ENCODE measurements around the gene ARMC7.

Gene ARMC7

DNA sequence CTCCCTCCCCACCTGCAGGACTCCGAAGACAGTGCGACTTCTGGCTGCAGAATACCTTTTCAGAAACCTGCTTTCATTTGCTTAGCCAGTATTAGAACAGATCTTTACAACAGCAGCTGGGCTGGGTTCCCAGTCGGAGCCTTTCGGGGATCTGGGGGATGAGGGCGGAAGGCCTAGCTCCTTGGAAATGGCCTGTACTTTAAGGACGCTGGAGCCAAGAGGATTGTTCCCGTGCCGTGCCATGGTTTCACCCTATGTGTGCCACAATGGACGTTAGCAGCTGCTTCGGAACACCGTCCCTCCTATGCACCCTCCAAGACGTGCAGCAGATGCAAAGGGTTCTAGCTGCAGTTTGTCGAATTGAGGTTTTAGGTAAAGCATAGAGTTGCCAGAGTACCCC is 46.6 kb upstream of the ARMC7 start:
- H4K8ac ChIP-seq (ENCODE audit: low read depth, low read length) = no peak overlapping the region

DNA sequence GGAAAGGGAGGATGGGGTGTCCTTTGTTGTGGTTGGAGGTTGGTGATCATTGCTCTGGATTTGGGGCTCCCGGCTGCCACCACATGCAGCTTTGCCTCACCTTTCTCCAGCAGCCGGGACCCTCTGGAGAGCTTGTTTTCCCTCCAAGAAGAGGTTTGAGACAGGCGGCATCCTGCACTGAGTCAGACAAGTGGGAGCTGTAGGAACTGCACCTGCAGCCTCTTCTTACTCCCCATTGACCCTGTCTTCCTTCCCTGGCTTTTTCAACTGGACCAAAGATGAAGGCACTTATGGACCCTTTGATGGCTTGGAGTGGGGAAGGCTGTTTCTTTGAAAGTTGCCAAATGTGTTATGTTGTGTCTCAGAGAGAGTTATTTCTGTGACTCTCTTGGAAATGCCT is 46.1 kb upstream of the ARMC7 start:
- no peak for DNase-seq
- H3K23ac ChIP-seq (ENCODE audit: low read length) = no peak overlapping the region
- H2AK5ac ChIP-seq (ENCODE audit: low read length) = no peak overlapping the region
- H2BK120ac ChIP-seq (ENCODE audit: insufficient read depth, low read length, poor library complexity) = no peak overlapping the region
- H4K8ac ChIP-seq (ENCODE audit: low read depth, low read length) = no peak overlapping the region
- H3K9ac ChIP-seq (ENCODE audit: low read length) = no peak overlapping the region
- no peaks in the 10 kb centered on the region for H3K27me3 ChIP-seq (ENCODE audit: insufficient read depth, low read length)
- no peak overlapping the region for H3K4me3 ChIP-seq (ENCODE audit: low read depth, low read length)
- H3K27ac ChIP-seq (ENCODE audit: low read depth, low read length) = no peak overlapping the region
- no peaks in the 10 kb centered on the region for H3K79me2 ChIP-seq (ENCODE audit: control insufficient read depth, insufficient read depth, low read length, poor library complexity)
- no peaks in the 10 kb centered on the region for H3K79me1 ChIP-seq (ENCODE audit: low read length)
- no peak overlapping the region for H3K4me2 ChIP-seq (ENCODE audit: low read length)
- no CpG with 5 or more reads among the region's 3 CpGs for WGBS (ENCODE audit: extremely low coverage, insufficient coverage, insufficient read length)
- H3K18ac ChIP-seq (ENCODE audit: low read length) = no peak overlapping the region
- no peak overlapping the region for H3K4ac ChIP-seq (ENCODE audit: low read depth, low read length)
- no peak overlapping the region for H2AFZ ChIP-seq (ENCODE audit: insufficient read depth, low read length, poor library complexity)
- H3K4me1 ChIP-seq (ENCODE audit: control insufficient read depth in 1 of 2, insufficient read depth in 2 of 2, low read length in 2 of 2) = no peaks in the 10 kb centered on the region
- no peak overlapping the region for H4K12ac ChIP-seq (ENCODE audit: low read depth, low read length)
- no peaks in the 10 kb centered on the region for H3K9me3 ChIP-seq (ENCODE audit: insufficient read depth, low read depth, low read length)
- H4K91ac ChIP-seq (ENCODE audit: low read depth, low read length) = no peak overlapping the region
- no peak overlapping the region for H2BK5ac ChIP-seq (ENCODE audit: low read depth, low read length, poor library complexity)
- no peak overlapping the region for H3K14ac ChIP-seq (ENCODE audit: low read length)
- H3K36me3 ChIP-seq (ENCODE audit: control insufficient read depth in 1 of 2, insufficient read depth in 2 of 2, low read length in 2 of 2) = peaks cover 46 to 57% of the 10 kb centered on the region in 2 experiments
- H2BK12ac ChIP-seq (ENCODE audit: low read length) = no peak overlapping the region

More for the DNA sequence above, 46.6 kb upstream of the ARMC7 start:
- Histone ChIP-seq H3K9me3 (ENCODE audit: insufficient read depth, low read depth, low read length) (no peaks in the 10 kb centered on the region), H2BK12ac (ENCODE audit: low read length) (no peak overlapping the region), H3K27me3 (ENCODE audit: insufficient read depth, low read length) (no peaks in the 10 kb centered on the region), H3K4me2 (ENCODE audit: low read length) (no peak overlapping the region), H2BK5ac (ENCODE audit: low read depth, low read length, poor library complexity) (no peak overlapping the region), H2AK5ac (ENCODE audit: low read length) (no peak overlapping the region), H3K4me1 (ENCODE audit: control insufficient read depth in 1 of 2, insufficient read depth in 2 of 2, low read length in 2 of 2) (no peaks in the 10 kb centered on the region), H4K12ac (ENCODE audit: low read depth, low read length) (no peak overlapping the region), H2AFZ (ENCODE audit: insufficient read depth, low read length, poor library complexity) (no peak overlapping the region), H4K91ac (ENCODE audit: low read depth, low read length) (no peak overlapping the region), H2BK120ac (ENCODE audit: insufficient read depth, low read length, poor library complexity) (no peak overlapping the region), H3K14ac (ENCODE audit: low read length) (no peak overlapping the region), H3K79me1 (ENCODE audit: low read length) (no peaks in the 10 kb centered on the region), H3K27ac (ENCODE audit: low read depth, low read length) (no peak overlapping the region), H3K4me3 (ENCODE audit: low read depth, low read length) (no peak overlapping the region), H3K36me3 (ENCODE audit: control insufficient read depth in 1 of 2, insufficient read depth in 2 of 2, low read length in 2 of 2) (peaks cover 46 to 57% of the 10 kb centered on the region in 2 experiments), H3K79me2 (ENCODE audit: control insufficient read depth, insufficient read depth, low read length, poor library complexity) (no peaks in the 10 kb centered on the region), H3K4ac (ENCODE audit: low read depth, low read length) (no peak overlapping the region), H3K23ac (ENCODE audit: low read length) (no peak overlapping the region), H3K18ac (ENCODE audit: low read length) (no peak overlapping the region), H3K9ac (ENCODE audit: low read length) (no peak overlapping the region)
- DNase-seq = no peak
- no CpG with 5 or more reads among the region's 13 CpGs for WGBS (ENCODE audit: extremely low coverage, insufficient coverage, insufficient read length)

DNA sequence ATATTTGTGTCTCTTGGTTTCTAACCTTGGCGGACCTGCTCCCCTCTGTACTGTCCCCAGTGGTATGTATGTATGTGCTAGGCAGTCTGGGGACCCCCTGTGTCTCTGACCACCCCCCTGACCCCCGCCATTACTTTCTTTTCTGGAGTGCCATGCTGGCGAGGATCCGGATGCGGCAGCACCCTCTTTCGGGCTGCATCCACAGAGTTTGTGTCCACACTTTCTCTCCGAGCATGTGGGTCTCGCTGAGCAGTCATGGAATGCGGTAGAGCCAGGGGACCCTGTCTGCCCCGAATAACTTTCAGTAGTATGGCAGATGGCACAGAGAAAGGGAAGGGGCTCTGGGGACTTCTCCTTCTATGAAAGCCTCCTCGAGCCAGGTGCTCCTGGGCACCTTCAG is 45.7 kb upstream of the ARMC7 start:
- Histone ChIP-seq H3K36me3 (ENCODE audit: control insufficient read depth in 1 of 2, insufficient read depth in 2 of 2, low read length in 2 of 2) (peaks cover 46 to 57% of the 10 kb centered on the region in 2 experiments), H3K4me2 (ENCODE audit: low read length) (no peak overlapping the region), H2BK5ac (ENCODE audit: low read depth, low read length, poor library complexity) (no peak overlapping the region), H3K4ac (ENCODE audit: low read depth, low read length) (no peak overlapping the region), H2BK12ac (ENCODE audit: low read length) (no peak overlapping the region), H3K27me3 (ENCODE audit: insufficient read depth, low read length) (no peaks in the 10 kb centered on the region), H3K79me1 (ENCODE audit: low read length) (no peaks in the 10 kb centered on the region), H3K14ac (ENCODE audit: low read length) (no peak overlapping the region), H3K79me2 (ENCODE audit: control insufficient read depth, insufficient read depth, low read length, poor library complexity) (no peaks in the 10 kb centered on the region), H3K4me1 (ENCODE audit: control insufficient read depth in 1 of 2, insufficient read depth in 2 of 2, low read length in 2 of 2) (no peaks in the 10 kb centered on the region), H3K4me3 (ENCODE audit: low read depth, low read length) (no peak overlapping the region), H3K27ac (ENCODE audit: low read depth, low read length) (no peak overlapping the region), H2BK120ac (ENCODE audit: insufficient read depth, low read length, poor library complexity) (no peak overlapping the region), H2AFZ (ENCODE audit: insufficient read depth, low read length, poor library complexity) (no peak overlapping the region), H3K9ac (ENCODE audit: low read length) (no peak overlapping the region), H2AK5ac (ENCODE audit: low read length) (no peak overlapping the region), H3K9me3 (ENCODE audit: insufficient read depth, low read depth, low read length) (no peaks in the 10 kb centered on the region), H4K8ac (ENCODE audit: low read depth, low read length) (no peak overlapping the region), H4K12ac (ENCODE audit: low read depth, low read length) (no peak overlapping the region), H4K91ac (ENCODE audit: low read depth, low read length) (no peak overlapping the region), H3K18ac (ENCODE audit: low read length) (no peak overlapping the region), H3K23ac (ENCODE audit: low read length) (no peak overlapping the region)
- DNase-seq = no peak
- no CpG with 5 or more reads among the region's 11 CpGs for WGBS (ENCODE audit: extremely low coverage, insufficient coverage, insufficient read length)

DNA sequence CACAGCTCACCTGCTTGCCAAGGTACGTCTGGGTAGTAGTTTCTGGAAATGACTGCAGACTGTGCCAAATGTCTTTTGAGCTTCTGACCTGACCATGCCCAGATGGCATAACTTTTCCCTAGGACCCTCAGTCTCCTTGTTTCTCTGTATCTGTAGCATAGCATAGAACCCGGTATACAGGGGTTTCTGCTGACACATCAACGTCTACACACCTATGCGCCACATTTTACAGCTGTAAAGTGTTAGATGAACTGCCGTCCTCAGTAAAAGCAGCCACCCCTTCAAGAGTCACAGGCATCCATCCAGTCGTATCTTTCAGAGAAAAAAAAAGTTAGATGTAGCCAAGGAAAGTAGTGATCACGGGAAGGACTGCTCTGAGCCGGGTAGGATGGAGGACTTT is 45.3 kb upstream of the ARMC7 start:
- no peak overlapping the region for H4K91ac ChIP-seq (ENCODE audit: low read depth, low read length)
- no peaks in the 10 kb centered on the region for H3K4me1 ChIP-seq (ENCODE audit: control insufficient read depth in 1 of 2, insufficient read depth in 2 of 2, low read length in 2 of 2)
- no peak for DNase-seq
- H2BK120ac ChIP-seq (ENCODE audit: insufficient read depth, low read length, poor library complexity) = no peak overlapping the region
- no peaks in the 10 kb centered on the region for H3K79me2 ChIP-seq (ENCODE audit: control insufficient read depth, insufficient read depth, low read length, poor library complexity)
- H2AFZ ChIP-seq (ENCODE audit: insufficient read depth, low read length, poor library complexity) = no peak overlapping the region
- H3K18ac ChIP-seq (ENCODE audit: low read length) = no peak overlapping the region
- H3K27me3 ChIP-seq (ENCODE audit: insufficient read depth, low read length) = no peaks in the 10 kb centered on the region
- H3K9me3 ChIP-seq (ENCODE audit: insufficient read depth, low read depth, low read length) = no peaks in the 10 kb centered on the region
- no peak overlapping the region for H3K23ac ChIP-seq (ENCODE audit: low read length)
- peaks cover 44 to 54% of the 10 kb centered on the region in 2 experiments for H3K36me3 ChIP-seq (ENCODE audit: control insufficient read depth in 1 of 2, insufficient read depth in 2 of 2, low read length in 2 of 2)
- H2BK12ac ChIP-seq (ENCODE audit: low read length) = no peak overlapping the region
- H3K4me2 ChIP-seq (ENCODE audit: low read length) = no peak overlapping the region
- no peak overlapping the region for H2AK5ac ChIP-seq (ENCODE audit: low read length)
- H3K27ac ChIP-seq (ENCODE audit: low read depth, low read length) = no peak overlapping the region
- no peaks in the 10 kb centered on the region for H3K79me1 ChIP-seq (ENCODE audit: low read length)
- H3K14ac ChIP-seq (ENCODE audit: low read length) = no peak overlapping the region
- WGBS (ENCODE audit: extremely low coverage, insufficient coverage, insufficient read length) = no CpG with 5 or more reads among the region's 8 CpGs
- no peak overlapping the region for H4K12ac ChIP-seq (ENCODE audit: low read depth, low read length)
- H2BK5ac ChIP-seq (ENCODE audit: low read depth, low read length, poor library complexity) = no peak overlapping the region
- H3K4ac ChIP-seq (ENCODE audit: low read depth, low read length) = no peak overlapping the region
- H3K9ac ChIP-seq (ENCODE audit: low read length) = no peak overlapping the region
- H3K4me3 ChIP-seq (ENCODE audit: low read depth, low read length) = no peak overlapping the region
- H4K8ac ChIP-seq (ENCODE audit: low read depth, low read length) = no peak overlapping the region

Measured in trophoblast cell (in vitro differentiated cells and primary cell).